ENCODE measurements around the gene CFAP74.

GRCh38 chr1:1894354-1895059 is 109.1 kb downstream of the CFAP74 start:
- TF ChIP-seq POLR2A (IDR thresholded peaks at IDR 0.05; ENCODE audit: low read length) (no peak), GATA1 (IDR thresholded peaks at IDR 0.05; ENCODE audit: low read depth, low read length) (no peak)

Measured in erythroblast (primary cell).